22Rv1 (cell line): ENCODE data around the gene DEDD2.

Source experiments
- CTCF ChIP-seq: fragments of 450-650 bp; IDR thresholded peaks from 2 replicates; pipeline ENCODE4 v1.5.1; 2017; ENCODE audit warnings: mild to moderate bottlenecking
- ZFX ChIP-seq: fragments of 450-650 bp; IDR thresholded peaks from 2 replicates; pipeline ENCODE4 v1.6.1; 2017; ENCODE audit warnings: antibody characterized with exemption, borderline replicate concordance

GRCh38 chr19:42189133-42189532 lies 28.3 kb downstream of the DEDD2 start:
- TF ChIP-seq CTCF, result no peak
- TF ChIP-seq ZFX, result no peak
